ENCODE measurements around the gene KCNJ6. TPM values are rescaled to one million over a fixed set of nuclear protein-coding genes. Genes with fewer than 3 reads are reported as not detected.
"Not testable (repeated sequence)": the region's sequence is repeated elsewhere in the genome, so short reads cannot be mapped to it uniquely, and the experiment has no call there.

Gene KCNJ6
- total RNA-seq, 1 donor from 2014 or later: 0.33 TPM

DNA sequence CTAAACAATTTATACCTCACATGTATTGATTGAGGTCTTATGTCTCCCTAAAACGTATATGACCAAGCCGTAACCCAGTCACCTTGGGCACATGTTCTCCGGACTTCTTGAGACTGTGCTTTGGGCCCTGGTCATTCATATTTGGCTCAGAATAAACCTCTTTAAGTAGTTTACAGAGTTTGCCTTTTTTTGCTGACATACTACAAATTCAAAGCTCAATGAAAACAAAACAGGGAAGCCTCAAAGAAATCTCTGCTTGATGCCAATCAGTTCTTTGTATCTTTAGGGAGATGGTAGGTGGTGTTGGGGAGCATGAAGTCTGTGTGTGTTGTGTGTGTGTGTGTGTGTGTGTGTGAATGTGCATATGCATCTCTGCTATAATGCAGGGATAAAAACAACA lies 247.0 kb downstream of the KCNJ6 start:
- no peaks in the 10 kb centered on the region for H3K36me3 ChIP-seq (ENCODE audit: control insufficient read depth, insufficient read depth, low read length)
- no peak for TF ChIP-seq CTCF (IDR thresholded peaks at IDR 0.05; ENCODE audit: insufficient read depth, low read length, poor library complexity, severe bottlenecking)

GRCh38 chr21:37668462-37669239 lies 247.6 kb downstream of the KCNJ6 start:
- H3K36me3 ChIP-seq (ENCODE audit: control insufficient read depth, insufficient read depth, low read length): no peaks in the 10 kb centered on the region
- H3K4me3 ChIP-seq (ENCODE audit: low read depth, low read length): no peak overlapping the region
- no peak for DNase-seq (ENCODE audit: low read depth)
- TF ChIP-seq CTCF (IDR thresholded peaks at IDR 0.05; ENCODE audit: insufficient read depth, low read length, poor library complexity, severe bottlenecking): no peak
- peaks cover 4% of the 10 kb centered on the region for H3K27me3 ChIP-seq (ENCODE audit: control insufficient read depth, insufficient read depth, low read length)

More for the DNA sequence above, 247.0 kb downstream of the KCNJ6 start:
- Histone ChIP-seq H3K4me3 (ENCODE audit: low read depth, low read length) (no peak overlapping the region), H3K27me3 (ENCODE audit: control insufficient read depth, insufficient read depth, low read length) (peaks cover 5% of the 10 kb centered on the region)
- DNase-seq (ENCODE audit: low read depth): no peak

GRCh38 chr21:37667380-37667779 lies 248.9 kb downstream of the KCNJ6 start:
- H3K4me3 ChIP-seq (ENCODE audit: low read depth, low read length): no peak overlapping the region
- DNase-seq (ENCODE audit: low read depth): no peak
- TF ChIP-seq CTCF (IDR thresholded peaks at IDR 0.05; ENCODE audit: insufficient read depth, low read length, poor library complexity, severe bottlenecking): no peak
- no peaks in the 10 kb centered on the region for H3K36me3 ChIP-seq (ENCODE audit: control insufficient read depth, insufficient read depth, low read length)
- H3K27me3 ChIP-seq (ENCODE audit: control insufficient read depth, insufficient read depth, low read length): no peaks in the 10 kb centered on the region

DNA sequence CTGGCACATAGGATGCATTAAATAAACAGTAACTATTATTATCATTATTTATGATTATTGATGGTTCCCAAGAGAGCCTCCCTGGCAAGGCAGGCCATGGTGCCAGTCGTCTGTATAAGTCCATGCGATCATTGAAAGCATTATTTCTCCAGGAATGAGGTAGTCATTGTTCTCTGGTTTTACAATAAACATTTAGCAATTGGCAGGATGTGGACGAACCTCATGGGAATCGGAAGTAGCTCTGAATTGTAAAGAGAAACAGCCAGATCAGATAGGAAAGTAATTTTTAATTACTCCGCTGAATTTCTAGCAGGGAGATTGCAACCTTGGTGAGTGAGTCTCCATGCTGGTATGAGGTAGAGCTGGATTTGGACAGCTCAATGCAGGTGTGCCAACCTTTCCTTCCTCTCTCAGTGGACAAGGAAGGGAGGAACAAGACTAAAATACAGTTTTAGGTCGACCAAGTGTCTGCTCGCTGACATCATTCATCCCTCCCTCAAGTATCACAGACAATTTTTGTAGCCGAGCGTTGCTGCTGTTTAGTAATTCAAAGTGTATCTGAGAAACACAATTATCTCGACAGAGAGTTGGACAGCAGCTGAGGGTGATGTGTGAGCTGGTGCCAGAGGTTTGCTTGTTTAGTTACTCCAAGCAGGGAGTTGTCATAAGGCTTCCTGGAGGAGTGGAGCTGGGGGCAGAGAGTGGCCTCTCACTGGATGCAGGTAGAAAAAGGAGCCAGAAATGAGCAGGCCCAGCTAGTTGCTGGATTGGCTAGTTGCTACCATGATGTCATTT lies 250.8 kb downstream of the KCNJ6 start:
- no peak for DNase-seq (ENCODE audit: low read depth)
- Histone ChIP-seq H3K27me3 (ENCODE audit: control insufficient read depth, insufficient read depth, low read length) (no peaks in the 10 kb centered on the region), H3K4me3 (ENCODE audit: low read depth, low read length) (no peak overlapping the region), H3K36me3 (ENCODE audit: control insufficient read depth, insufficient read depth, low read length) (no peaks in the 10 kb centered on the region)
- no peak for TF ChIP-seq CTCF (IDR thresholded peaks at IDR 0.05; ENCODE audit: insufficient read depth, low read length, poor library complexity, severe bottlenecking)

DNA sequence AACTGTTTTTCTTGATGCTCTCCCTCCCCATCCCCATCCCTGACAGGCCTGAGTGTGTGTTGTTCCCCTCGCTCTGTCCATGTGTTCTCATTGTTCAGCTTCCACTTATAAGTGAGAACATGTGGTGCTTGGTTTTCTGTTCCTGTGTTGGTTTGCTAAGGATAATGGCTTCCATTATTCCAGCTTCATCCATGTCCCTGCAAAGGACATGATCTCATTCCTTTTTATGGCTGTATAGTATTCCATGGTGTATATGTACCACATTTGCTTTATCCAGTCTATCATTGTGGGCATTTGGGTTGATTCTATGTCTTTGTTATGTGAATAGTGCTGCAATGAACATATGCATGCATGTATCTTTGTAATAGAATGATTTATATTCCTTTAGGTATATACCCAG lies 254.0 kb downstream of the KCNJ6 start:
- H3K4me3 ChIP-seq (ENCODE audit: low read depth, low read length); H3K27me3 ChIP-seq (ENCODE audit: control insufficient read depth, insufficient read depth, low read length); DNase-seq (ENCODE audit: low read depth); H3K36me3 ChIP-seq (ENCODE audit: control insufficient read depth, insufficient read depth, low read length): not testable (repeated sequence)

GRCh38 chr21:37660709-37661108 lies 255.5 kb downstream of the KCNJ6 start:
- no peaks in the 10 kb centered on the region for H3K36me3 ChIP-seq (ENCODE audit: control insufficient read depth, insufficient read depth, low read length)
- no peak overlapping the region for H3K4me3 ChIP-seq (ENCODE audit: low read depth, low read length)
- H3K27me3 ChIP-seq (ENCODE audit: control insufficient read depth, insufficient read depth, low read length): no peaks in the 10 kb centered on the region
- DNase-seq (ENCODE audit: low read depth): no peak
- TF ChIP-seq CTCF (IDR thresholded peaks at IDR 0.05; ENCODE audit: insufficient read depth, low read length, poor library complexity, severe bottlenecking): no peak
